22Rv1 (cell line): ENCODE data around the gene PTDSS2.
A peak's percentile ranks its signal among the peaks of the same experiment; 100 is the strongest.
"Not testable (repeated sequence)": the region's sequence is repeated elsewhere in the genome, so short reads cannot be mapped to it uniquely, and the experiment has no call there.

ENCODE experiments used
- H3K27ac ChIP-seq: fragments of 450-650 bp; 2 replicates; pipeline ENCODE4 v1.5.1; 2017
- ZFX ChIP-seq: fragments of 450-650 bp; IDR thresholded peaks from 2 replicates; pipeline ENCODE4 v1.6.1; 2017; ENCODE audit warnings: antibody characterized with exemption, borderline replicate concordance
- TF ChIP-seq, protein P1 (sequence below): fragments of 450-650 bp; IDR thresholded peaks from 2 replicates; pipeline ENCODE4 v1.5.1; 2017; ENCODE audit warnings: mild to moderate bottlenecking

Gene PTDSS2

GRCh38 chr11:449889-450808 lies at the start of gene PTDSS2:
TSS of gene PTDSS2 (plus strand) at chr11:450279. CDS start at chr11:450456, 177 bp downstream.
- no peak for TF ChIP-seq ZFX
- TF ChIP-seq, protein P1, sequence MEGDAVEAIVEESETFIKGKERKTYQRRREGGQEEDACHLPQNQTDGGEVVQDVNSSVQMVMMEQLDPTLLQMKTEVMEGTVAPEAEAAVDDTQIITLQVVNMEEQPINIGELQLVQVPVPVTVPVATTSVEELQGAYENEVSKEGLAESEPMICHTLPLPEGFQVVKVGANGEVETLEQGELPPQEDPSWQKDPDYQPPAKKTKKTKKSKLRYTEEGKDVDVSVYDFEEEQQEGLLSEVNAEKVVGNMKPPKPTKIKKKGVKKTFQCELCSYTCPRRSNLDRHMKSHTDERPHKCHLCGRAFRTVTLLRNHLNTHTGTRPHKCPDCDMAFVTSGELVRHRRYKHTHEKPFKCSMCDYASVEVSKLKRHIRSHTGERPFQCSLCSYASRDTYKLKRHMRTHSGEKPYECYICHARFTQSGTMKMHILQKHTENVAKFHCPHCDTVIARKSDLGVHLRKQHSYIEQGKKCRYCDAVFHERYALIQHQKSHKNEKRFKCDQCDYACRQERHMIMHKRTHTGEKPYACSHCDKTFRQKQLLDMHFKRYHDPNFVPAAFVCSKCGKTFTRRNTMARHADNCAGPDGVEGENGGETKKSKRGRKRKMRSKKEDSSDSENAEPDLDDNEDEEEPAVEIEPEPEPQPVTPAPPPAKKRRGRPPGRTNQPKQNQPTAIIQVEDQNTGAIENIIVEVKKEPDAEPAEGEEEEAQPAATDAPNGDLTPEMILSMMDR = no peak
- H3K27ac ChIP-seq = peak within 1 kb of the TSS; percentile 93

- not testable (repeated sequence) for H3K27ac ChIP-seq
Observed at GRCh38 chr11:401196-401595, 48.9 kb upstream of the PTDSS2 start.

DNA sequence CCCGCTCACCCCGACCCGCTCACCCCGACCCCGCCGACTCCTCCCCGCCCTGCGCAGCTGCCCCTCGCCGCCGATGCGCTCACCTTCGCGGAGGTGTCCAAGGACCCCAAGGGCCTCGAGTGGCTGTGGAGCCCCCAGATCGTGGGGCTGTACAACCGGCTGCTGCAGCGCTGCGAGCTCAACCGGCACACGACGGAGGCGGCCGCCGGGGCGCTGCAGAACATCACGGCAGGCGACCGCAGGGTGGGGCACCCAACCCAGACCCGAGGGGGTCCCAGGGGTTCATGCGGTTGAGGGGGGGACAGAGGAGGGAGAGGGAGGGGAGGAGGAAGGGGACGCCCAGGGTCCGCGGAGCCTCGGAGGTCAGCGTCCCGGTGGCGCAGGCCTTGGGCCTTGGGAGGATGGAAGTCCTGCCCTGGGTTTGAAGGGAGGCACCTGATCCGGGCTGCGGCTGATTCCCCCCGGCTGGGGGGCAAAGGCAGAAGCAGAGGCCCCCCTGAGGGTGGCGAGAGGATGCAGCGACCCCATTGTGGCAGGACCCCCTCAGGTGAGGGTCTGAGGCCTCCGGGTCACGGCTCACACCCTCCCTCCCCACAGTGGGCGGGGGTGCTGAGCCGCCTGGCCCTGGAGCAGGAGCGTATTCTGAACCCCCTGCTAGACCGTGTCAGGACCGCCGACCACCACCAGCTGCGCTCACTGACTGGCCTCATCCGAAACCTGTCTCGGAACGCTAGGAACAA lies 46.9 kb upstream of the PTDSS2 start:
- TF ChIP-seq, protein P1 = no peak
- H3K27ac ChIP-seq = 0 out of 2 replicates have a peak overlapping the region, but pooled peaks have one; percentile 73

DNA sequence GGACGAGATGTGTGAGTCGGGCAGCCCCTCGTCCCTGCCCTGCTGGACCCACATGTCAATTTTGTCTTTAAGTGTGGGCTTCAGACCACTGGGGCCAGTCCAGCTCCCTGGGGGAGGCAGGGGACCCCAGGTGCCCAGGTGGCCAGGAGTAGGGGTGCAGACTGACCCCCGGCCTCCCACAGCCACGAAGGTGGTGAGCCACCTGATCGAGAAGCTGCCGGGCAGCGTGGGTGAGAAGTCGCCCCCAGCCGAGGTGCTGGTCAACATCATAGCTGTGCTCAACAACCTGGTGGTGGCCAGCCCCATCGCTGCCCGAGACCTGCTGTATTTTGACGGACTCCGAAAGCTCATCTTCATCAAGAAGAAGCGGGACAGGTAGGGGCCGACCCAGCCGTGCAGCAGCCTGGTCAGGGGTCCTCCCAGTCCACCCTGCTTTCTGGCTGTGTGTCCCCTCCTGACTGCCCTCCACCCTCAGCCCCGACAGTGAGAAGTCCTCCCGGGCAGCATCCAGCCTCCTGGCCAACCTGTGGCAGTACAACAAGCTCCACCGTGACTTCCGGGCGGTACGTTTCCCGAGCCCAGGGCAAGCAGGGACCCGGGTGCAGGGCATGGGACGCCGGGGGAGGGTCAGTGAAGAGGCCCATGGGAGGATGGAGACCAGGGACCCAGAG lies 46.2 kb upstream of the PTDSS2 start:
- H3K27ac ChIP-seq = peak overlapping the region; percentile 73; the same call in 1 of the 2 replicates
- TF ChIP-seq ZFX = no peak
- TF ChIP-seq, protein P1 = no peak

- no peak for TF ChIP-seq ZFX
- TF ChIP-seq, protein P1 = no peak
- H3K27ac ChIP-seq = peak overlapping the region; percentile 73
Observed at GRCh38 chr11:404551-405264, 45.4 kb upstream of the PTDSS2 start.

- TF ChIP-seq, protein P1 = no peak
- TF ChIP-seq ZFX = no peak
- peak overlapping the region; percentile 73 for H3K27ac ChIP-seq
Observed at GRCh38 chr11:405323-405953, 44.6 kb upstream of the PTDSS2 start.
